GM21526 (cell line): ENCODE results near the gene PAMR1.
"Not testable (repeated sequence)": the region's sequence is repeated elsewhere in the genome, so short reads cannot be mapped to it uniquely, and the experiment has no call there.

Experiments
- ATAC-seq: cut with Tn5 transposase; IDR thresholded peaks from one replicate; pipeline ENCODE4 v1.9.1; 2021; ENCODE audit warnings: moderate library complexity; ENCODE audit not compliant: unreplicated experiment, low FRiP score

Gene PAMR1

DNA sequence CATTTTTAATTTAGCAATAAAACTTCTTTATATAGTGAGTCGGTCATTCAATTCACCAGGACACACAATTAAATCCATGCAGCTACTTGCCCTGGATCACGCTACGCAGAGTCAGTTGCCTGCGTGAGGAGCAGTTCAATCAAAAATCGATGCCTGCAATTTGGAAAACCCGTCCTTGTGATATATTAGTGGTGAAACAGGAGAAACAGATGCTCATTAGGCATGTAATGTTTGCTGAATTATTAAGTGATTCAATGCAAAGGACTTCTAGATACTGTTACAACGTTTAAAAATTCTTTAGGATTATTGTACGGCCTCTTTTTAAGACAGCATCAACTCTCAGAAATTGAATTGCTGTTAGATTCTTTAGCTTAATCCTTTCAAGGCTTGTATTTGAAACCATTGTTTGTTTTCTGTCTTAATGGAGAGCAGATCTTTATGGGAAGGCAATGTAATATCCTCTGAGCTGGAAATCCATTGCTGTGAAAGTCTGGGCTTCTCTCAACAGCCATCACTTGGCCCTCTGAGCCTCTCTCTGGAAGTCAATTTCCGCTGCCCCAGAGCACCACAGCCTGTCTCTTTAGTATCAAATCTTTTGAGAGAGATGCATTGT lies 20.1 kb upstream of the PAMR1 start:
- ATAC-seq: no peak

DNA sequence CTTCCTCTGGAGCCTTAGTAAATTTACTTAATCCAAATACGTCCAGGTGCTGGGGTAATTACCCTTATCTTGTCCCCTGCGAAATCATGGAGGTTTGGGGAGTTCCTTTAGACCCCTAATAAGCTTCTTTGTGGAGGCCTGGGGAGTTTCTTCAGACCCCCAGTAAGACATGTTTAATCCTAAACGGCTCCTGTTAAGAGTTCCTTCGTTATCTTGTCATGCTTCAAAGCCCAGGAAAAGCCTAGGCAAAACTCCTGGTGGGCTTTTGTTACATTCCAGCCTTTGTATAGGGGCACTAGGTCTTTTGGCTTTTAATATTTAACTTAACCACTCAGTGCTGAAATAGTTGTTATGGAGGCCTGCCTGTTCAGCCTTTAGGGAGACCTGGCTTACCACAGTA lies 18.1 kb upstream of the PAMR1 start:
- no peak for ATAC-seq

- no peak for ATAC-seq
These were observed 16.4 kb upstream of the PAMR1 start for GRCh38 chr11:35541621-35542375.

DNA sequence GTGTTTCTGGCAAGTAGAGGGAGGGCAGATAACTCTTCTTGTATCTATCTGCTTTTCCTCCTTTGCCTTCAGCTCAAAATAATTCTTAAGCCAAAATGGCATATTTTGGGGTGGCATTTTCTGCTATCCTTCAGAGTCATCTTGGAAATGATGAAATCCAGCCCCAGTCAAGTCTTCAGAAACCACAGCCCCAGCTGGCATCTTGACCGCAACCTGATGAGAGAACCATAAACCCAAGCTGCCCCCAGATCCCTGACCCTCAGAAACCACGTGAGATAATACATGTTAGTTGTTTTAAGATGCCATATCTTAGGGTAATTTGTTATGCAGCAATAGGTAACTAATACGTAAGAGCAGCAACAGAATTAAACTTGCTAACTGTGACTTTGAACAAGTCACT lies 15.1 kb upstream of the PAMR1 start:
- no peak for ATAC-seq

DNA sequence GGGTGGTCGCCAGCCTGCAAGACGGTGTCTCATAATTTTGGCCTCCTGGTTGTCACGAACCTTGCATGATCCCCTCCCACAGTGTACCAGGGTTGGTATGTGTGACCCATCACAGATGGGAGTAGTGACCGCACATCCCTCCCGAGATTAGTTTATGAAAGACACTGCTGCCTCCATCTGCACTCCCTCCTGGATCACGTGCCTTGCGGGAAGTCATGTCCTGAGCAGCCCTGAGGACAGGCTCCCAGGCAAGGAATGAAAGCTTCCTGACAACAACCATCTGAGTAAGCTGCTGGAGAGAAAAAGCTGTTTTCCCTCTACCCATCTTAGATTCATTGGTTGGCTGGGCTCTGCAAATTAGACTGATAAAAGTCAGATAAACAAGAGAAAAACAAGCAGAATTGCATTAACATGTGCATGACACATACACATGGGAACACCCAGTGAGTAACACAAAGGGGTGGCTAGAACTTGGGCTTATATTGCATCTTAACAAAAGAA lies 14.4 kb upstream of the PAMR1 start:
- ATAC-seq: no peak

- no peak for ATAC-seq
These were observed 13.8 kb upstream of the PAMR1 start for GRCh38 chr11:35539256-35539655.

DNA sequence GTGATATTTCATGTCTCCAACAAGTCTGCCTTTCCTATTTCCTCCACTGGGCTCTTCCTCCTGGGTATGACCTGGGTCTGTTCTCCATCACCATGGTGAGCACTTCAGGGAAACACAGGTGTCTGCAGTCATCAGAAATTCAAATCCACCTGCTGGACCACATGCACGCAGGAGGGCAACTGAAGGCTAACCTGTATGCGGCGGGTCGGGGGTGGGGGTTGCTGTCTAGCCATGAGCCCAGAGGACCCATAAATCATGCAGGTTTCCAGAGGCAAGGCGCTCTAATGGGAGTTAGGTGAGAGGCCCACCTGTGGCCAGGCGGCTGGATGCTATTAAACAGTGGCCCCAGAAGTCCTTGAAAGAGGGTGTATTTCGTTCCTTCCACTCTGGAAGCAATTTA lies 11.1 kb upstream of the PAMR1 start:
- no peak for ATAC-seq

DNA sequence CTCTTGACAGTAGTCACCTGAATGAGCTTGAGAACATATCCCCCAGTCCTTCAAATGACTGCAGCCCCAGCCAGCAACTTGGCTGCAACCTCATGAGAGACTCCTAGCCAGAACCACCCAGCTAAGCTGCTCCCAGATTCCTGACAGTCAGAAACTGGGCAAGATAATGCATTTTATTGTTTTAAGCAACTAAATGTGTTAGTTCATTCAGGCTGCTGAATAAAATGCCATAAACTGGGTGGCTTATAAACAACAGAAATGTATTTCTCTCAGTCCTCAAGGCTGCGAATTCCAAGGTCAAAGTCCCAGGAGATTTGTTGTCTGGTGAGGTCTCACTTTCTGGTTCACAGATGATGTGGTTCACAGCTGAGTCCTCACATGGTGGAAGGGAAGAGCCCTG lies 5.8 kb upstream of the PAMR1 start:
- ATAC-seq: no peak

- no peak for ATAC-seq
These were observed 4.6 kb upstream of the PAMR1 start for GRCh38 chr11:35529971-35530495.

DNA sequence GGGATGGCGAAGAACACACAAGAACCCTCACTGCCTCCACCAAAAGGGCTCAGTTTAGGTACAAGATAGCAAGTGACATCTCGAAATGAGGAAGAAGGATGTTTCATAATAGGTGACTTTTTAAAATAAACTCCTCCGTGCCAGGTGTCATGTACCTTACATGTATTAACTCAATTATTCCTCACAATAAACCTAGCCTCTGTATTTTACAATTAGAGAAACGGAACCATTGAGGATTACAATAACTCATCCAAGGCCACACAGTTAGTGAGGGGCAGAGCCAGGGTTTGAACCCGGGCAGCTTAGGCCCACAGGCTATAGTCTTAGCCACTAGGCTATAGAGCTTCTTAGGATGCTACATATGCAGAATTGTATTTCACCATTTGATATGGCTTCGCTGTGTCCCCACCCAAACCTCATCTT lies 965 bp upstream of the PAMR1 start:
- no peak for ATAC-seq

- ATAC-seq: no peak
These were observed 636 bp downstream of the PAMR1 start for GRCh38 chr11:35524780-35525179.

- no peak for ATAC-seq
These were observed 1.6 kb downstream of the PAMR1 start for GRCh38 chr11:35523861-35524260.

DNA sequence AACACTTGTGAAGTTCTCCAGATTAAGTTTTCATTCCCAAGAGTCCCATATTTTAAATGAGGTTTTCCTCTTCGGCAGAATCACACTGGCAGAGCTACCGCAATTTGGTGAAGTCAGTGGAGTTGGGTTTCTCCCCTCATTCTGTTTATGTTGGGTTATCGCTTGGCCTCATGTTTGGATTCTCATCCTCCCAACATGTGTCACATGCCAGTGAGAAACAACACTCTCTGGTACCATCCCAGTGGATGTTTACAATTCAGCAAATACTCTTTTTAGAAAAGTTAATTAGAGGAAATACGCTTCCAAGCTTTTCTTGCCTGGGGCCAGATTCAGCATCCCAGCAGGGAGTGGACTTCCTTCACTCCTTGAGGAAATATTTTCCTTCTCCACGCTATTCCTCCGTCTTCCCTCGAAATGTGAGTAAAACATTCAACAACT lies 2.1 kb downstream of the PAMR1 start:
- no peak for ATAC-seq

GRCh38 chr11:35522091-35522490 lies 3.3 kb downstream of the PAMR1 start:
- not testable (repeated sequence) for ATAC-seq

DNA sequence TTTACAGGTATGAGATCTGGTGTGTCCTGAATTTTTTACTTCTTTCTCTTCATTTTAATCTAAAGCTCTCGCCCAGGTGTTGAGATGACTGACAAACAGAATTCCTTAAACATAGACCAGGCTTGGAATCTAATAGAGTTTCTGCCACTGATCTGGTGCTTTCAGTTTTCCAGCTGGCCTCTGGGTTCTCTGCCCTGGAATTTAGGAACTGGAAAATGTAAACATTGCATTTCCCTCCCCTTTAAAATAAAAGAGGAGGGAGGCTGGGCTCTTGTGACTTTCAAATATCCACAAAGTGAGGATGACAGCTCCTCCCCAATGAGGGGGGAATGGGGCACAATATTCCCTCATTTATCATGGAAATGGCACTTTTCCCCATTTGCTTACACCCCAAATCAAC lies 5.0 kb downstream of the PAMR1 start:
- no peak for ATAC-seq

GRCh38 chr11:35518766-35519165 lies 6.7 kb downstream of the PAMR1 start:
- ATAC-seq: no peak

DNA sequence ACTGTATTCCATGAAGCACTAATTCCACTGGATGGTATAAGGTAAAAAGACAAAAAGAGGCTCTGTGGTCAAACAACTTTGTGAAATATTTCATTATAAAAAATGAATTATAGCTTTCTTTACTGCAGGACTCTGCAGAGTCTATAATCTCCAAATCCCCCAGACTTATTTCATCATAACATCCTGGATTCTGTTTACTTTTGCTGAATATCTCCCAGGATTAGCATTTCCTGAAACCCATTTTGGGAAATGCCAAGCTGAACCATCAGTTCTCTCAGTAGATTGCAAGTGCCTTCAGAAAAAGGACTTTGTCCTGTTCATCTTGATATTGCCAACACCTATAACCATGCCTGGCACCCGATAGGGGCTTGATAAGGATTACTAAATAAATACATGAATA lies 7.9 kb downstream of the PAMR1 start:
- ATAC-seq: no peak

GRCh38 chr11:35516403-35516802 lies 9.0 kb downstream of the PAMR1 start:
- ATAC-seq: no peak

- no peak for ATAC-seq
These were observed 10.2 kb downstream of the PAMR1 start for GRCh38 chr11:35515224-35515623.

DNA sequence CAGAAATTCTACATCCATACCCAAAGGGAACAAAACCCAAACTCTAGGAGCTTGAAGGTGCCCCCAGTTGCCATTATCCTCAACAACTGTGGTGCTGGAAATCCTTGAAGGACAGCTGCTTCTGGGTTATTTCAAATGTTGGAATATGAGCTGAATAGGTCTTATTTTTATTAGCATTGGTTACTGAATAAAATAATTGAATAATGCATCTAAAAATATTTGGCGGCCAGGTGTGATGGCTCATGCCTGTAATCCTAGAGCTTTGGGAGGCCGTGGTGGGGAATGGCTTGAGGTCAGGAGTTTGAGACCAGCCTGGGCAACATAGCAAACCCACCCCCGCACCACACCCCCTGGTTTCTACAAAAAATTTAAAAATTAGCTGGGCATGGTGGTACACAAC lies 10.9 kb downstream of the PAMR1 start:
- ATAC-seq: no peak

DNA sequence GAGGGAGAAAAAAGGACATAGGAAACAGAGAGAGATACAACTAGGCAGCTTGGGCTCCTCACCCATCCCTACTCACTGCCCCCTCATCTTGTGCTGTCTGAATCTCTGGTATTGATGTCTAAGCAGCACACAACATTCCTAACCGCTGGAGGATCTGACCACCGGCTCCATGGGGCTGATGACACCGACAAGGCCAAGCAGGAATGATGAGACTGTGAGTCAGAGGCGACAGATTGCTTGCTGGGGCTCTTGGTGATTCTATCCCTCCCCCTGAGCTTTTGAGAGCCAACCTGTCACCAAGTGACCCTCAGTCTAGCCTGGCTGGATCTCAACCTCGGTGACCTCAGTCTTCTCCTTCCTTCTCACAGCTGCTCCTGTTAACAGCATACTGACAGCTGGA lies 13.8 kb downstream of the PAMR1 start:
- ATAC-seq: no peak

GRCh38 chr11:35507688-35508087 lies 17.7 kb downstream of the PAMR1 start:
- ATAC-seq: no peak
